ENCODE data around the gene MYO7B.

DNA sequence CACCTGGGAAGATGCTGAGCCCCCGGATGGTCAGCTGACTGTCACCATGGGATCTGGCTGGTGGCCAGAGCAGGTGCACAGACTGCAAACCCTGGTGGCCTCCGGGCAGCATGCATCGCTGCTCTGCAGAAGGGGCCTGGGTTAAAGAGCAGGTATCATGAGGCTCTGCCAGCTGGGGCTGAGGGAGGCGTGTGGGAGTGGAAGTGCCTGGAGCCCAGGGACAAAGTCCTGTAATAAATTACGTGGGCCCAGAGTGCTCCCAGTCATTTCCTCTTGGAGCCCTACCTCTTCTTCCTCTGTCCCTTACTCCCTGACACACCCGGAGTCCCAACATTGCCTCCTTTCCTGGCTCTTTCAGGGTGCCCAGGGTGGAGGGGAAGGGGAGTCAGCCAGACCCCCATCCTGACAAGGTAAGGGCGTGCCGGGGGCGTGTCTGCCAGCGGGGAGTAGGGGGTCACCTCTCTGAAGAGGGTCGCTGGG is at the start of gene MYO7B:
- TF ChIP-seq, protein P1, sequence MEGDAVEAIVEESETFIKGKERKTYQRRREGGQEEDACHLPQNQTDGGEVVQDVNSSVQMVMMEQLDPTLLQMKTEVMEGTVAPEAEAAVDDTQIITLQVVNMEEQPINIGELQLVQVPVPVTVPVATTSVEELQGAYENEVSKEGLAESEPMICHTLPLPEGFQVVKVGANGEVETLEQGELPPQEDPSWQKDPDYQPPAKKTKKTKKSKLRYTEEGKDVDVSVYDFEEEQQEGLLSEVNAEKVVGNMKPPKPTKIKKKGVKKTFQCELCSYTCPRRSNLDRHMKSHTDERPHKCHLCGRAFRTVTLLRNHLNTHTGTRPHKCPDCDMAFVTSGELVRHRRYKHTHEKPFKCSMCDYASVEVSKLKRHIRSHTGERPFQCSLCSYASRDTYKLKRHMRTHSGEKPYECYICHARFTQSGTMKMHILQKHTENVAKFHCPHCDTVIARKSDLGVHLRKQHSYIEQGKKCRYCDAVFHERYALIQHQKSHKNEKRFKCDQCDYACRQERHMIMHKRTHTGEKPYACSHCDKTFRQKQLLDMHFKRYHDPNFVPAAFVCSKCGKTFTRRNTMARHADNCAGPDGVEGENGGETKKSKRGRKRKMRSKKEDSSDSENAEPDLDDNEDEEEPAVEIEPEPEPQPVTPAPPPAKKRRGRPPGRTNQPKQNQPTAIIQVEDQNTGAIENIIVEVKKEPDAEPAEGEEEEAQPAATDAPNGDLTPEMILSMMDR (conservative IDR thresholded peaks at IDR 0.05; ENCODE audit: low read depth, low read length): no peak
- TF ChIP-seq EZH2phosphoT487 (IDR thresholded peaks at IDR 0.05; ENCODE audit: borderline replicate concordance, low read length) (no peak), EZH2 (IDR thresholded peaks at IDR 0.05; ENCODE audit: low read length, unreplicated experiment) (no peak)
